Hepatocyte (in vitro differentiated cells): Measurements from ENCODE around the gene SERPINE2. TPM values are rescaled to one million over a fixed set of nuclear protein-coding genes. Genes with fewer than 3 reads are reported as not detected.
A peak's percentile ranks its signal among the peaks of the same experiment; 100 is the strongest.

Experiments
- DNase-seq: peaks from one replicate; pipeline ENCODE4 v3.0.0-alpha.2; 2016; ENCODE audit warnings: low spot score
- H2AFZ ChIP-seq: fragments of 200-600 bp; sonication (generic); 2 replicates; pipeline ENCODE4 v1.6.0; 2016; ENCODE audit warnings: antibody characterized with exemption, mild to moderate bottlenecking
- H3K27ac ChIP-seq: fragments of 200-600 bp; sonication (generic); 2 replicates; pipeline ENCODE4 v1.5.1; 2016; ENCODE audit warnings: mild to moderate bottlenecking
- H3K27me3 ChIP-seq: fragments of 200-600 bp; sonication (generic); 2 replicates; pipeline ENCODE4 v1.6.1; 2016
- H3K36me3 ChIP-seq: fragments of 200-600 bp; sonication (generic); replicated peaks from 2 replicates; pipeline ENCODE4 v1.5.1; 2016; ENCODE audit warnings: low read depth; ENCODE audit not compliant: insufficient read depth
- H3K4me1 ChIP-seq: fragments of 200-600 bp; sonication (generic); 2 replicates; pipeline ENCODE4 v1.5.1; 2016; ENCODE audit warnings: mild to moderate bottlenecking, moderate library complexity; ENCODE audit not compliant: insufficient read depth
- H3K4me2 ChIP-seq: fragments of 200-600 bp; sonication (generic); 2 replicates; pipeline ENCODE4 v1.6.0; 2016
- H3K4me3 ChIP-seq: fragments of 200-600 bp; sonication (generic); 2 replicates; pipeline ENCODE4 v1.5.1; 2016; ENCODE audit warnings: mild to moderate bottlenecking
- H3K79me2 ChIP-seq: fragments of 200-600 bp; sonication (generic); 2 replicates; pipeline ENCODE4 v1.6.0; 2017; ENCODE audit warnings: mild to moderate bottlenecking
- H3K9me2 ChIP-seq: fragments of 200-600 bp; sonication (generic); replicated peaks from 2 replicates; pipeline ENCODE4 v1.6.0; 2017; ENCODE audit warnings: mild to moderate bottlenecking; ENCODE audit not compliant: insufficient read depth
- H3K9me3 ChIP-seq: fragments of 200-600 bp; sonication (generic); 2 replicates; pipeline ENCODE4 v1.5.1; 2016; ENCODE audit warnings: low read depth, mild to moderate bottlenecking
- H4K20me1 ChIP-seq: fragments of 200-600 bp; sonication (generic); 2 replicates; pipeline ENCODE4 v1.6.0; 2016; ENCODE audit warnings: mild to moderate bottlenecking; ENCODE audit not compliant: insufficient read depth, poor library complexity, severe bottlenecking
- CTCF ChIP-seq: fragments of 200-600 bp; sonication (generic); IDR thresholded peaks from 2 replicates; pipeline ENCODE4 v1.5.1; 2016; ENCODE audit warnings: antibody characterized with exemption, mild to moderate bottlenecking; ENCODE audit not compliant: poor library complexity
- EZH2 ChIP-seq: fragments of 200-600 bp; sonication (generic); IDR thresholded peaks from 2 replicates; pipeline ENCODE4 v1.6.1; 2016; ENCODE audit warnings: antibody characterized with exemption, mild to moderate bottlenecking, borderline replicate concordance
- EZH2phosphoT487 ChIP-seq: fragments of 200-600 bp; sonication (generic); IDR thresholded peaks from one replicate; pipeline ENCODE4 v1.6.1; 2018; ENCODE audit warnings: antibody characterized with exemption, mild to moderate bottlenecking, low read depth, moderate library complexity; ENCODE audit not compliant: unreplicated experiment, severe bottlenecking
- WGBS: methylation state at CpG from one replicate; pipeline ENCODE4 v1.1.6; 2016; ENCODE audit warnings: low lambda C conversion rate; ENCODE audit errors: missing lambda C conversion rate; 5-methylcytosine and 5-hydroxymethylcytosine counted together
- polyA plus RNA-seq: library from polyadenylated mRNA; unstranded; fragments of >200 nt; fragmentation: Nextera tagmentation; extraction: Ambion mirVana; gene quantifications from 2 replicates; pipeline ENCODE4 v1.2.1, GENCODE V29; 2016
- total RNA-seq: library from RNA; depleted of rRNA; stranded (reverse); fragments of >200 nt; gene quantifications from 2 replicates; pipeline ENCODE4 v1.2.3, GENCODE V29; 2014

Gene SERPINE2
- total and polyA plus RNA-seq, 2 experiments from 2014 or later: 186 to 427 TPM

- Histone ChIP-seq H3K27me3 (no peaks in the 10 kb centered on the region), H3K79me2 (peaks cover 2% of the 10 kb centered on the region), H3K4me1 (no peaks in the 10 kb centered on the region), H3K9me2 (no peaks in the 10 kb centered on the region), H3K27ac (no peak overlapping the region), H3K9me3 (no peaks in the 10 kb centered on the region), H3K36me3 (no peaks in the 10 kb centered on the region), H3K4me3 (no peak overlapping the region), H2AFZ (no peak overlapping the region), H3K4me2 (no peak overlapping the region), H4K20me1 (no peaks in the 10 kb centered on the region)
- WGBS: 96% methylated on average over 1 of the region's 1 CpG
- DNase-seq: no peak
- no peak for TF ChIP-seq EZH2phosphoT487
- TF ChIP-seq EZH2: no peak
- TF ChIP-seq CTCF: no peak
Observed at GRCh38 chr2:223969856-223970255, 69.2 kb downstream of the SERPINE2 start.

- Histone ChIP-seq H2AFZ (no peak overlapping the region), H3K4me2 (no peak overlapping the region), H3K9me2 (no peaks in the 10 kb centered on the region), H3K36me3 (no peaks in the 10 kb centered on the region), H3K79me2 (peaks cover 7% of the 10 kb centered on the region), H3K27ac (no peak overlapping the region), H3K9me3 (no peaks in the 10 kb centered on the region), H3K4me3 (no peak overlapping the region), H3K4me1 (no peaks in the 10 kb centered on the region), H4K20me1 (no peaks in the 10 kb centered on the region), H3K27me3 (no peaks in the 10 kb centered on the region)
- 65% methylated on average over 2 of the region's 3 CpGs for WGBS
- DNase-seq: no peak
- TF ChIP-seq CTCF: no peak
- TF ChIP-seq EZH2: no peak
- no peak for TF ChIP-seq EZH2phosphoT487
Observed at GRCh38 chr2:223969315-223969714, 69.8 kb downstream of the SERPINE2 start.

DNA sequence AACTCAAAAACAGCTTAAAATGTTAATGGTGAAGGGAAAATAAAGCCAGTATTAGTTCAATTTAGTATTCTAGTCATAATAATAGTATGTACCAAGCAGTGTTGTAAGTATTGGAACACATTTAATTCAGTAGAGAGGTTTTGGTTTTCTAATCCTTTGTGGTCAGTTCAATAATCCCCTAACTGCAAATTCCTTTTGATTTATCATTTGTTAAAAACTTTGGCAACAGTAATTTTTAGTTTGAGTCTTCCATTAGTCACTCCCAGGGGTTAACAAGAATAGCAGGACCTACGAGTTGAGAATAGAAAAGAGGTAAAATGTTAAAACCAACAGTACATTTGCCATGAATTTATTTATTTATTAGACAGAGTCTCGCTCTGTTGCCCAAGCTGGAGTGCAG lies 71.1 kb downstream of the SERPINE2 start:
- H3K4me1 ChIP-seq: no peaks in the 10 kb centered on the region
- no peak overlapping the region for H2AFZ ChIP-seq
- 93% methylated on average over 2 of the region's 2 CpGs for WGBS
- no peak overlapping the region for H3K4me3 ChIP-seq
- H3K9me2 ChIP-seq: no peaks in the 10 kb centered on the region
- DNase-seq: no peak
- H3K9me3 ChIP-seq: no peaks in the 10 kb centered on the region
- no peaks in the 10 kb centered on the region for H3K27me3 ChIP-seq
- peaks cover 1% of the 10 kb centered on the region for H4K20me1 ChIP-seq
- peaks cover 17% of the 10 kb centered on the region for H3K79me2 ChIP-seq
- H3K4me2 ChIP-seq: no peak overlapping the region
- no peak overlapping the region for H3K27ac ChIP-seq
- no peak for TF ChIP-seq EZH2phosphoT487
- H3K36me3 ChIP-seq: no peaks in the 10 kb centered on the region

GRCh38 chr2:223959688-223960087 lies 79.4 kb downstream of the SERPINE2 start:
- H3K4me2 ChIP-seq: peak overlapping the region; percentile 83
- H3K9me3 ChIP-seq: no peaks in the 10 kb centered on the region
- WGBS: 84% methylated on average over 5 of the region's 5 CpGs
- H4K20me1 ChIP-seq: peaks cover 10% of the 10 kb centered on the region
- TF ChIP-seq EZH2phosphoT487: no peak
- no peak for TF ChIP-seq EZH2
- no peak for TF ChIP-seq CTCF
- no peak overlapping the region for H3K27ac ChIP-seq
- H3K36me3 ChIP-seq: no peaks in the 10 kb centered on the region
- peaks cover 9% of the 10 kb centered on the region for H3K4me1 ChIP-seq
- H3K27me3 ChIP-seq: no peaks in the 10 kb centered on the region
- H3K9me2 ChIP-seq: no peaks in the 10 kb centered on the region
- DNase-seq: no peak
- no peak overlapping the region for H2AFZ ChIP-seq
- H3K4me3 ChIP-seq: no peak overlapping the region
- H3K79me2 ChIP-seq: peaks cover 70% of the 10 kb centered on the region
